ENCODE measurements around the gene CHEK2. TPM values are rescaled to one million over a fixed set of nuclear protein-coding genes. Genes with fewer than 3 reads are reported as not detected.

CHEK2 gene
- total RNA-seq, 1 experiment from 2014 or later, result 61.1 TPM

DNA sequence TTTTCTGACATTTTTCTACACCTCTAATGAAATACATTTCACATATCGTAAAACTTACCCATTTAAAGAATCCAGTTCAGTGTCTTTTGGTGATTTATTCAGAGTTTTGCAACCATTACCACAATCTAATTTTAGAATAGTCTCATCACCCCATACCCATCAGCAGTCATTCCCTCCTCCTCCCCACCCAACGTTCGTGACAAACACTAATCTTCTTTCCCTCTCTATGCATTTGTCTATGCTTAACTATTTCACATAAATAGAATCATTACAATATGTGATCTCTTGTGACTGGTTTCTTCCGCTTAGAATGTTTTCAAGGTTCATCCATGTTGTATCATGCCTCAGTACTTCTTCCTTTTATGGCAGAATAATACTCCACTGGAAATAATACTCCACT lies 71.5 kb downstream of the CHEK2 start:
- Histone ChIP-seq H2AK5ac (ENCODE audit: insufficient read length, low read length) (no peak overlapping the region), H3K79me2 (ENCODE audit: insufficient read depth, low read length) (no peaks in the 10 kb centered on the region), H3K23ac (ENCODE audit: insufficient read length, low read depth, low read length) (no peak overlapping the region), H2AFZ (ENCODE audit: low read length) (no peak overlapping the region), H3K18ac (ENCODE audit: insufficient read length, low read depth, low read length) (no peak overlapping the region), H2BK120ac (ENCODE audit: low read depth, low read length, poor library complexity, severe bottlenecking) (no peak overlapping the region), H4K5ac (ENCODE audit: insufficient read length, low read depth, low read length) (no peak overlapping the region), H3T11ph (ENCODE audit: low read length) (no peak overlapping the region), H2BK15ac (ENCODE audit: low read depth, low read length) (no peak overlapping the region), H3K9ac (ENCODE audit: extremely low read depth, insufficient read length, low read length) (no peak overlapping the region), H3K79me1 (ENCODE audit: insufficient read depth, low read depth, low read length, poor library complexity, severe bottlenecking) (no peaks in the 10 kb centered on the region), H3K4me2 (ENCODE audit: insufficient read depth, insufficient read length, low read length) (no peak overlapping the region), H3K4me1 (ENCODE audit: insufficient read depth, low read length) (no peaks in the 10 kb centered on the region), H3K14ac (ENCODE audit: insufficient read depth, low read length) (no peak overlapping the region), H2BK20ac (ENCODE audit: low read depth, low read length, poor library complexity, severe bottlenecking) (no peak overlapping the region), H3K4ac (ENCODE audit: low read depth, low read length) (no peak overlapping the region), H3K56ac (ENCODE audit: insufficient read length, low read depth, low read length) (no peak overlapping the region), H4K8ac (replicated peaks; ENCODE audit: insufficient read length, low read depth, low read length) (no peak overlapping the region), H4K91ac (ENCODE audit: insufficient read length, low read depth, low read length) (no peak overlapping the region), H3K27me3 (ENCODE audit: insufficient read depth, low read length) (no peaks in the 10 kb centered on the region), H4K20me1 (ENCODE audit: control insufficient read depth, insufficient read depth, insufficient read length) (no peaks in the 10 kb centered on the region), H2BK5ac (ENCODE audit: insufficient read length, low read length) (no peak overlapping the region), H3K23me2 (ENCODE audit: insufficient read length, low read depth, low read length, poor library complexity, severe bottlenecking) (no peaks in the 10 kb centered on the region), H3K9me3 (ENCODE audit: control insufficient read depth, low read depth, low read length) (no peaks in the 10 kb centered on the region), H3K27ac (ENCODE audit: insufficient read length, low read depth, low read length) (no peak overlapping the region), H2BK12ac (ENCODE audit: insufficient read length, low read depth, low read length) (no peak overlapping the region)
- Mint-ChIP-seq H3K27me3 (ENCODE audit: low read depth) (no peaks in the 10 kb centered on the region), H3K27ac (no peak overlapping the region), H3K4me1 (no peaks in the 10 kb centered on the region), H3K9me3 (peaks cover 5 to 9% of the 10 kb centered on the region in 2 experiments; a peak in 4 of 5 replicates), H3K36me3 (ENCODE audit: insufficient read depth in 1 of 3, low read depth in 3 of 3) (peaks cover 0 to 14% (median 0%) of the 10 kb centered on the region in 3 experiments; a peak in 4 of 7 replicates), H3K4me3 (no peak overlapping the region)
- no peak for DNase-seq
- WGBS (ENCODE audit: extremely low coverage, insufficient read length, low lambda C conversion rate), result no CpG with 5 or more reads among the region's 4 CpGs
- TF ChIP-seq, protein P1, sequence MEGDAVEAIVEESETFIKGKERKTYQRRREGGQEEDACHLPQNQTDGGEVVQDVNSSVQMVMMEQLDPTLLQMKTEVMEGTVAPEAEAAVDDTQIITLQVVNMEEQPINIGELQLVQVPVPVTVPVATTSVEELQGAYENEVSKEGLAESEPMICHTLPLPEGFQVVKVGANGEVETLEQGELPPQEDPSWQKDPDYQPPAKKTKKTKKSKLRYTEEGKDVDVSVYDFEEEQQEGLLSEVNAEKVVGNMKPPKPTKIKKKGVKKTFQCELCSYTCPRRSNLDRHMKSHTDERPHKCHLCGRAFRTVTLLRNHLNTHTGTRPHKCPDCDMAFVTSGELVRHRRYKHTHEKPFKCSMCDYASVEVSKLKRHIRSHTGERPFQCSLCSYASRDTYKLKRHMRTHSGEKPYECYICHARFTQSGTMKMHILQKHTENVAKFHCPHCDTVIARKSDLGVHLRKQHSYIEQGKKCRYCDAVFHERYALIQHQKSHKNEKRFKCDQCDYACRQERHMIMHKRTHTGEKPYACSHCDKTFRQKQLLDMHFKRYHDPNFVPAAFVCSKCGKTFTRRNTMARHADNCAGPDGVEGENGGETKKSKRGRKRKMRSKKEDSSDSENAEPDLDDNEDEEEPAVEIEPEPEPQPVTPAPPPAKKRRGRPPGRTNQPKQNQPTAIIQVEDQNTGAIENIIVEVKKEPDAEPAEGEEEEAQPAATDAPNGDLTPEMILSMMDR (conservative IDR thresholded peaks at IDR 0.05), result no peak

All from H9 (cell line).